Right cardiac atrium (tissue), 5 donors: ENCODE data around the gene HAX1. TPM values are rescaled to one million over a fixed set of nuclear protein-coding genes. Genes with fewer than 3 reads are reported as not detected.
A peak's percentile ranks its signal among the peaks of the same experiment; 100 is the strongest.
"Not testable (repeated sequence)": the region's sequence is repeated elsewhere in the genome, so short reads cannot be mapped to it uniquely, and the experiment has no call there.

Source experiments
- ATAC-seq, 2 donors: fragments of 200-7000 bp; cut with Tn5 transposase; one replicate each; pipeline versions ENCODE4 v1.8.0 to v1.9.1; 2020; ENCODE audit warnings: moderate library complexity in 2 of 2, mild to moderate bottlenecking in 1 of 2
- DNase-seq, 3 donors: peaks; one replicate each; pipeline ENCODE4 v3.0.0-alpha.2; 2020
- H3K27ac ChIP-seq: one replicate; pipeline ENCODE4 v1.5.1; 2013; ENCODE audit warnings: mild to moderate bottlenecking, low read length, control low read depth, moderate library complexity
- H3K27me3 ChIP-seq: one replicate; pipeline ENCODE4 v1.6.1; 2013; ENCODE audit not compliant: control insufficient read depth, insufficient read depth
- H3K4me1 ChIP-seq: one replicate; pipeline ENCODE4 v1.6.1; 2013; ENCODE audit warnings: low read length; ENCODE audit not compliant: control insufficient read depth, insufficient read depth
- H3K4me3 ChIP-seq: one replicate; pipeline ENCODE4 v1.5.1; 2013; ENCODE audit warnings: low read length, control low read depth
- H3K9me3 ChIP-seq: one replicate; pipeline ENCODE4 v1.6.1; 2013; ENCODE audit warnings: low read length; ENCODE audit not compliant: control insufficient read depth
- WGBS: extraction: QIAGEN DNeasy Blood & Tissue Kit; methylation state at CpG from one replicate; pipeline ENCODE4 v1.1.7; 2013; 5-methylcytosine and 5-hydroxymethylcytosine counted together
- intact Hi-C, 4 donors: fragments of 100-400 bp; cut with DNase I; formaldehyde crosslinking; loops; one replicate each; pipeline versions ENCODE4 v1.11.0 to v1.14.0; 2022 to 2023
- polyA plus RNA-seq: library from polyadenylated mRNA; stranded (reverse); fragments of 200-250 nt; gene quantifications from one replicate; pipeline ENCODE4 v1.2.3, GENCODE V29; 2013
- total RNA-seq, 4 donors: library from RNA; stranded (reverse); fragmentation: NEBNext Ultra II Directional; extraction: Animal tissue kit (Norgen Biotek cat#: 25700); gene quantifications; one replicate each; pipeline ENCODE4 v1.2.1, GENCODE V29; 2021
- donor health status: healthy with polysubstance abuse.
- donor health status: DM: no; HTN: yes; CAD: no.
- donor health status: DM: no; HTN: no; CAD: no.
- donor health status: DM: no; HTN: yes; CAD: no; lungs with severe emphysema.
- donor health status: DM: yes; HTN: yes; CAD: no.

HAX1 gene
- total and polyA plus RNA-seq, 5 donors = 116 to 203 (median 146) TPM

DNA sequence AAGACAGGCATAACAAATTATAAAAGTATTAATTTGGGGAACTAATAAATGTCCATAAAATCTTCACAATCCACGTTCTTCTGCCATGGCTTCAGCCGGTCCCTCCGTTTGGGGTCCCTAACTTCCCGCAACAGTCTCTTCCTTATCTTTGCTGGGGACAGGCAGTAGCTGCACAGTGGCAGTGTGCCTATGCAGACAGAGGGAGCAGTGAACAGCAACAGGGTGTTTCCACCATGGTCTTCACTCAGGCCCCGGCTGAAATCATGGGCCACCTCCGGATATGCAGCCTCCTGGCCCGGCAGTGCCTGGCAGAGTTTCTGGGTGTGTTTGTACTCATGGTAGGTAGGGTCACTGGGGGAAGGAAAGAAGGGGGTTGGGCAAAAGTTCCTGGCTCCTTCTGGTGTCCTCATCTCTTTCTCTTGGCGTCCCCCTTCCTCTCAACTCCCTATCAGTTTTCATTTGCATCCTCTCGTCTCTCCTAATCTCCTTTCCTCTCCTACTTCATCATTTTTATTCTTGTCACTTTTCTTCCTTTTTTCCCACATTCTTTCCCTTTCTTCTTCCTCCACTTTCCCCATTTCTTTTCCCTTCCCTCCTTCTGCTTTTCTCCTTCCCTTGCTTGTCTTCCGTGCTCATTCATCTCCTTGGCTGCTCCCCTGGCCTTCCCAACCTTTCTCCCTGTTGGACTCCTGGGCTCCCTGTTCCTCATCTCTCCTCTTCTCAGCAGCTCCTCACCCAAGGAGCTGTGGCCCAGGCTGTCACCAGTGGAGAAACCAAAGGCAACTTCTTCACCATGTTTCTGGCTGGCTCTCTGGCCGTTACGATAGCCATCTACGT, 40.0 kb downstream of the HAX1 start:
- intact Hi-C loops, ATAC-seq, H3K4me1 ChIP-seq, H3K27ac ChIP-seq, DNase-seq, H3K9me3 ChIP-seq, H3K4me3 ChIP-seq, H3K27me3 ChIP-seq: not testable (repeated sequence)
- WGBS = 64% methylated on average over 13 of the region's 13 CpGs

GRCh38 chr1:154313066-154313356, 40.6 kb downstream of the HAX1 start:
- no peak overlapping the region for H3K27ac ChIP-seq
- H3K27me3 ChIP-seq = no peaks in the 10 kb centered on the region
- ATAC-seq (no peak), DNase-seq (no peak)
- no peaks in the 10 kb centered on the region for H3K9me3 ChIP-seq
- H3K4me1 ChIP-seq = no peaks in the 10 kb centered on the region
- H3K4me3 ChIP-seq = no peak overlapping the region
- intact Hi-C loops = no loop called here
- 65% methylated on average over 10 of the region's 10 CpGs for WGBS

GRCh38 chr1:154314226-154314625, 41.8 kb downstream of the HAX1 start:
- intact Hi-C loops, ATAC-seq: not testable (repeated sequence)
- 77% methylated on average over 3 of the region's 3 CpGs for WGBS

GRCh38 chr1:154316704-154317103, 44.3 kb downstream of the HAX1 start:
- no peak for ATAC-seq
- WGBS = 92% methylated on average over 1 of the region's 1 CpG
- DNase-seq = no peak
- H3K27me3 ChIP-seq = no peaks in the 10 kb centered on the region
- no peak overlapping the region for H3K27ac ChIP-seq
- H3K9me3 ChIP-seq = no peaks in the 10 kb centered on the region
- H3K4me1 ChIP-seq = no peaks in the 10 kb centered on the region
- intact Hi-C loops = no loop called here
- H3K4me3 ChIP-seq = no peak overlapping the region

More at GRCh38 chr1:154314226-154314625, 41.8 kb downstream of the HAX1 start:
- H3K27me3 ChIP-seq, H3K9me3 ChIP-seq, H3K27ac ChIP-seq, DNase-seq, H3K4me3 ChIP-seq, H3K4me1 ChIP-seq: not testable (repeated sequence)

- no peak overlapping the region for H3K27ac ChIP-seq
- no peaks in the 10 kb centered on the region for H3K9me3 ChIP-seq
- intact Hi-C loops = no loop called here
- ATAC-seq = no peak
- no peak for DNase-seq
- H3K4me1 ChIP-seq = no peaks in the 10 kb centered on the region
- WGBS = 66% methylated on average over 4 of the region's 4 CpGs
- no peak overlapping the region for H3K4me3 ChIP-seq
- no peaks in the 10 kb centered on the region for H3K27me3 ChIP-seq
Observed at GRCh38 chr1:154318386-154318785, 46.0 kb downstream of the HAX1 start.

DNA sequence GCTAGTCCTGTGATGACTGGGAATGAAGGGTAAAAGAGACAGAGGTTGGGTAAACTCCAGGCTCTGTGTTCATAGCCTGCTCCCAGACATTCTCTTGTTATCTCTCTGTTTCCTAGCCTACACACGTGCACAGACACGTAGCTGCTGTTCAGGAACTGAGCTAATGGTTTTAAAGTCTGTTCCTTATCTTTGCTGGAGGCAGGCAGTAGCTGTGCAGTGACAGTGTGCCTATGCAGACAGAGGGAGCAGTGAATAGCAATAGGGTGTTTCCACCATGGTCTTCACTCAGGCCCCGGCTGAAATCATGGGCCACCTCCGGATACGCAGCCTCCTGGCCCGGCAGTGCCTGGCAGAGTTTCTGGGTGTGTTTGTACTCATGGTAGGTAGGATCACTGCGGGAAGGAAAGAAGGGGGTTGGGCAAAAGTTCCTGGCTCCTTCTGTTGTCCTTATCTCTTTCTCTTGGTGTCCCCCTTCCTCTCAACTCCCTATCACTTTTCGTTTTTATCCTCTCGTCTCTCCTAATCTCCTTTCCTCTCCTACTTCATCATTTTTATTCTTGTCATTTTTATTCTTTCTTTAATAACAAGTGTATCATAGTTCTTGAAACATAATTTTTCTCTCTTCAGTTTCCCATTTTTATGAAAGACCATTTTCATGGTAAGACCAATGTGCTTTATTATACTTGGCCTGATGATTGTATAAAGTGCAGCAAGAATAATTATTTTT, 48.6 kb downstream of the HAX1 start, which contains the start of gene AQP10:
Gene AQP10 (plus strand): TSS at position 212 of the 727 bp plus-strand sequence. CDS start 63 bp downstream, at position 275.
- no peaks in the 10 kb centered on the region for H3K27me3 ChIP-seq
- peak within 1 kb of the TSS; percentile 12 for H3K27ac ChIP-seq
- DNase-seq (peak in 2 of 3 donors; percentile 23 to 57), ATAC-seq (peak; percentile 40 to 69)
- no peaks in the 10 kb centered on the region for H3K9me3 ChIP-seq
- no peaks in the 10 kb centered on the region for H3K4me1 ChIP-seq
- H3K4me3 ChIP-seq = no peak within 1 kb of the TSS
- intact Hi-C loops = loop anchor here in 1 of 4 donors (10.0 kb wide), 1 partner anchor 96 kb away; the partner anchor contains the start of gene UBAP2L
- 9% methylated on average over 9 of the region's 9 CpGs for WGBS

DNA sequence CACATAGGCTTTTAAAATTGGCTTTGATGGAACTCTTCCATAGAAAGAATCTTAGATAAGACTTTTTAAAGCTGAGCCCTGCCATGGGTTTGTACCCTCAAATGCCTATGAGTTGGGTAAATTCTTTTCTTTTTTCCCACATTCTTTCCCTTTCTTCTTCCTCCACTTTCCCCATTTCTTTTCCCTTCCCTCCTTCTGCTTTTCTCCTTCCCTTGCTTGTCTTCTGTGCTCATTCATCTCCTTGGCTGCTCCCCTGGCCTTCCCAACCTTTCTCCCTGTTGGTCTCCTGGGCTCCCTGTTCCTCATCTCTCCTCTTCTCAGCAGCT, 49.1 kb downstream of the HAX1 start:
- DNase-seq, H3K4me3 ChIP-seq, H3K4me1 ChIP-seq, H3K27ac ChIP-seq, H3K9me3 ChIP-seq, H3K27me3 ChIP-seq, ATAC-seq: not testable (repeated sequence)
- intact Hi-C loops = loop anchor here in 1 of 4 donors (10.0 kb wide), 1 partner anchor 97 kb away; the partner anchor contains the start of gene UBAP2L

DNA sequence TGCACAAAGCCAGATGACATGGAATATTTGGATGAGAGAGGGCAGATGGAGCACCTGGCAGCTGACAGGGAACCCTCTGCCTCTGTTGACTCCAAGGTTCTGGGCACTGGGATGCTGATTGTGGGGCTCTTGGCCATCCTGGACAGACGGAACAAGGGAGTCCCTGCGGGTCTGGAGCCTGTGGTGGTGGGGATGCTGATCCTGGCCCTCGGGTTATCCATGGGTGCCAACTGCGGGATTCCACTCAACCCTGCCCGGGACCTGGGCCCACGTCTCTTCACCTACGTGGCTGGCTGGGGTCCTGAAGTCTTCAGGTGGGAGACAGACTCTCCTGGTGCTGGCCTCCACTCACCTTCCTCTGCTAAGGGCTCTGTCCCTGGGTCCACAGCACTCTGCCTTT, 51.1 kb downstream of the HAX1 start:
- DNase-seq = no peak
- Histone ChIP-seq H3K27ac (no peak overlapping the region), H3K9me3 (no peaks in the 10 kb centered on the region), H3K4me1 (peaks cover 13% of the 10 kb centered on the region), H3K27me3 (no peaks in the 10 kb centered on the region), H3K4me3 (no peak overlapping the region)
- intact Hi-C loops = loop anchor here in 1 of 4 donors (10.0 kb wide), 1 partner anchor 99 kb away; the partner anchor contains the start of gene UBAP2L
- 95% methylated on average over 7 of the region's 7 CpGs for WGBS
- no peak for ATAC-seq

- H3K4me3 ChIP-seq = no peak overlapping the region
- intact Hi-C loops = loop anchor here in 1 of 4 donors (10.0 kb wide), 1 partner anchor 99 kb away; the partner anchor contains the start of gene UBAP2L
- 68% methylated on average over 2 of the region's 2 CpGs for WGBS
- DNase-seq = peak in 1 of 3 donors; percentile 56
- no peak overlapping the region for H3K27ac ChIP-seq
- peaks cover 13% of the 10 kb centered on the region for H3K4me1 ChIP-seq
- H3K9me3 ChIP-seq = no peaks in the 10 kb centered on the region
- H3K27me3 ChIP-seq = no peaks in the 10 kb centered on the region
- ATAC-seq = no peak
Observed at GRCh38 chr1:154324241-154324640, 51.8 kb downstream of the HAX1 start.

- DNase-seq (peak; percentile 77 to 90 (median 88)), ATAC-seq (peak; percentile 51 to 58)
- WGBS = under 1% methylated on average over 56 of the region's 56 CpGs
- peak within 1 kb of the TSS; percentile 97 for H3K4me3 ChIP-seq
- H3K9me3 ChIP-seq = no peaks in the 10 kb centered on the region
- peak within 1 kb of the TSS; percentile 87 for H3K27ac ChIP-seq
- no peaks in the 10 kb centered on the region for H3K27me3 ChIP-seq
- intact Hi-C loops = loop anchor here in 1 of 4 donors (10.0 kb wide), 1 partner anchor 100 kb away; the partner anchor contains the start of gene UBAP2L
- peaks cover 13% of the 10 kb centered on the region for H3K4me1 ChIP-seq
Observed at GRCh38 chr1:154324669-154325582, 52.5 kb downstream of the HAX1 start, which contains the start of gene ATP8B2. Gene ATP8B2, plus strand, starts transcription at chr1:154325525. Its CDS starts 2,617 bp downstream, at chr1:154328142.
